ENCODE data around the gene CEL. TPM values are rescaled to one million over a fixed set of nuclear protein-coding genes. Genes with fewer than 3 reads are reported as not detected.
"Not testable (repeated sequence)": the region's sequence is repeated elsewhere in the genome, so short reads cannot be mapped to it uniquely, and the experiment has no call there.

CEL gene
- total and polyA plus RNA-seq, 9 donors, result 0.97 to 12.0 (median 1.9) TPM

DNA sequence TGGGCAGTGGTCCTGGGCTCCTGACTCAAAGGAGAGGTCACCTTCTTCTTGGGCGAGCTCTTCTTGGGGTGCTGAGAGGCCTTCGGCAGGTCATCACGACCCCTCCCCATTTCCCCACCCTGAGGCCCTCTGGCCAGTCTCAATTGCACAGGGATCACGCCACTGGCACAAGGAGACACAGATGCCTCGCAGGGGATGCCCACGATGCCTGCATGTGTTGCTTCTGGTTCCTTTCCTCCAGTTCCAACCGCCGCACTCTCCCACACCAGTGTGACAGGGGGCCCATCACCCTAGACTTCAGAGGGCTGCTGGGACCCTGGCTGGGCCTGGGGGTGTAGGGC, 1.3 kb downstream of the CEL start:
- no peak for DNase-seq
- H3K27me3 ChIP-seq (ENCODE audit: control insufficient read depth, insufficient read depth, low read length), result no peaks in the 10 kb centered on the region
- no peak overlapping the region for H3K4me3 ChIP-seq (ENCODE audit: low read length)
- no peaks in the 10 kb centered on the region for H3K9me3 ChIP-seq (replicated peaks; ENCODE audit: control insufficient read depth, low read depth, low read length)
- peaks cover 18% of the 10 kb centered on the region for H3K4me1 ChIP-seq (ENCODE audit: control insufficient read depth, insufficient read depth, low read length)
- H3K27ac ChIP-seq (ENCODE audit: low read length), result no peak overlapping the region
- WGBS (ENCODE audit: insufficient coverage), result 86% methylated on average over 7 of the region's 8 CpGs
- peaks cover 28% of the 10 kb centered on the region for H3K36me3 ChIP-seq (ENCODE audit: control insufficient read depth, insufficient read depth, low read length)

DNA sequence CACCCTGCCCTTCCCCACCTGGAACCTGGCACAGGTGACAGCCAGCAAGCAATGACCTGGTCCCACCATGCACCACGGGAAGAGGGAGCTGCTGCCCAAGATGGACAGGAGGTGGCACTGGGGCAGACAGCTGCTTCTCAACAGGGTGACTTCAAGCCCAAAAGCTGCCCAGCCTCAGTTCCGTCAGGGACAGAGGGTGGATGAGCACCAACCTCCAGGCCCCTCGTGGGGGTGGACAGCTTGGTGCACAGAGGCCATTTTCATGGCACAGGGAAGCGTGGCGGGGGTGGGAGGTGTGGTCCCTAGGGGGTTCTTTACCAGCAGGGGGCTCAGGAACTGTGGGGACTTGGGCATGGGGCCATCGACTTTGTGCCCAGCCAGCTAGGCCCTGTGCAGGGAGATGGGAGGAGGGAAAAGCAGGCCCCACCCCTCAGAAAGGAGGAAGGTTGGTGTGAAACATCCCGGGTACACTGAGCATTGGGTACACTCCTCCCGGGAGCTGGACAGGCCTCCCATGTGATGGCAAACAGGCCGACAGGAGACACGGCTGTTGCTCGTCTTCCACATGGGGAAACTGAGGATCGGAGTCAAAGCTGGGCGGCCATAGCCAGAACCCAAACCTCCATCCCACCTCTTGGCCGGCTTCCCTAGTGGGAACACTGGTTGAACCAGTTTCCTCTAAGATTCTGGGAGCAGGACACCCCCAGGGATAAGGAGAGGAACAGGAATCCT, 1.9 kb downstream of the CEL start:
- Histone ChIP-seq H3K4me1 (ENCODE audit: control insufficient read depth, insufficient read depth, low read length) (peaks cover 16% of the 10 kb centered on the region), H3K27me3 (ENCODE audit: control insufficient read depth, insufficient read depth, low read length) (no peaks in the 10 kb centered on the region)
- 89% methylated on average over 12 of the region's 14 CpGs for WGBS (ENCODE audit: insufficient coverage)

DNA sequence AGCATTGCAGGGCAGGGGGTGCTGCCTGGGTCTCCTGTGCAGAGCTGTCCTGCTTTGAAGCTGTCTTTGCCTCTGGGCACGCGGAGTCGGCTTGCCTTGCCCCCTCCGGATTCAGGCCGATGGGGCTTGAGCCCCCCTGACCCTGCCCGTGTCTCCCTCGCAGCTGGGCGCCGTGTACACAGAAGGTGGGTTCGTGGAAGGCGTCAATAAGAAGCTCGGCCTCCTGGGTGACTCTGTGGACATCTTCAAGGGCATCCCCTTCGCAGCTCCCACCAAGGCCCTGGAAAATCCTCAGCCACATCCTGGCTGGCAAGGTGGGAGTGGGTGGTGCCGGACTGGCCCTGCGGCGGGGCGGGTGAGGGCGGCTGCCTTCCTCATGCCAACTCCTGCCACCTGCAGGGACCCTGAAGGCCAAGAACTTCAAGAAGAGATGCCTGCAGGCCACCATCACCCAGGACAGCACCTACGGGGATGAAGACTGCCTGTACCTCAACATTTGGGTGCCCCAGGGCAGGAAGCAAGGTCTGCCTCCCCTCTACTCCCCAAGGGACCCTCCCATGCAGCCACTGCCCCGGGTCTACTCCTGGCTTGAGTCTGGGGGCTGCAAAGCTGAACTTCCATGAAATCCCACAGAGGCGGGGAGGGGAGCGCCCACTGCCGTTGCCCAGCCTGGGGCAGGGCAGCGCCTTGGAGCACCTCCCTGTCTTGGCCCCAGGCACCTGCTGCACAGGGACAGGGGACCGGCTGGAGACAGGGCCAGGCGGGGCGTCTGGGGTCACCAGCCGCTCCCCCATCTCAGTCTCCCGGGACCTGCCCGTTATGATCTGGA, 2.7 kb downstream of the CEL start:
- Histone ChIP-seq H3K36me3 (ENCODE audit: control insufficient read depth, insufficient read depth, low read length) (peaks cover 22% of the 10 kb centered on the region), H3K9me3 (replicated peaks; ENCODE audit: control insufficient read depth, low read depth, low read length) (no peaks in the 10 kb centered on the region), H3K27me3 (ENCODE audit: control insufficient read depth, insufficient read depth, low read length) (no peaks in the 10 kb centered on the region), H3K27ac (ENCODE audit: low read length) (no peak overlapping the region), H3K4me1 (ENCODE audit: control insufficient read depth, insufficient read depth, low read length) (peaks cover 16% of the 10 kb centered on the region), H3K4me3 (ENCODE audit: low read length) (no peak overlapping the region)
- WGBS (ENCODE audit: insufficient coverage), result 92% methylated on average over 26 of the region's 30 CpGs
- no peak for DNase-seq

More for the DNA sequence above, 1.9 kb downstream of the CEL start:
- Histone ChIP-seq H3K9me3 (replicated peaks; ENCODE audit: control insufficient read depth, low read depth, low read length) (no peaks in the 10 kb centered on the region), H3K36me3 (ENCODE audit: control insufficient read depth, insufficient read depth, low read length) (peaks cover 22% of the 10 kb centered on the region), H3K4me3 (ENCODE audit: low read length) (no peak overlapping the region), H3K27ac (ENCODE audit: low read length) (no peak overlapping the region)
- DNase-seq, result no peak

DNA sequence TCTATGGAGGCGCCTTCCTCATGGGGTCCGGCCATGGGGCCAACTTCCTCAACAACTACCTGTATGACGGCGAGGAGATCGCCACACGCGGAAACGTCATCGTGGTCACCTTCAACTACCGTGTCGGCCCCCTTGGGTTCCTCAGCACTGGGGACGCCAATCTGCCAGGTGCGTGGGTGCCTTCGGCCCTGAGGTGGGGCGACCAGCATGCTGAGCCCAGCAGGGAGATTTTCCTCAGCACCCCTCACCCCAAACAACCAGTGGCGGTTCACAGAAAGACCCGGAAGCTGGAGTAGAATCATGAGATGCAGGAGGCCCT, 3.2 kb downstream of the CEL start:
- H3K27ac ChIP-seq (ENCODE audit: low read length), result no peak overlapping the region
- WGBS (ENCODE audit: insufficient coverage), result 91% methylated on average over 12 of the region's 17 CpGs
- no peaks in the 10 kb centered on the region for H3K27me3 ChIP-seq (ENCODE audit: control insufficient read depth, insufficient read depth, low read length)
- peaks cover 19% of the 10 kb centered on the region for H3K36me3 ChIP-seq (ENCODE audit: control insufficient read depth, insufficient read depth, low read length)
- no peaks in the 10 kb centered on the region for H3K9me3 ChIP-seq (replicated peaks; ENCODE audit: control insufficient read depth, low read depth, low read length)
- no peak for DNase-seq
- peaks cover 10% of the 10 kb centered on the region for H3K4me1 ChIP-seq (ENCODE audit: control insufficient read depth, insufficient read depth, low read length)
- H3K4me3 ChIP-seq (ENCODE audit: low read length), result no peak overlapping the region

DNA sequence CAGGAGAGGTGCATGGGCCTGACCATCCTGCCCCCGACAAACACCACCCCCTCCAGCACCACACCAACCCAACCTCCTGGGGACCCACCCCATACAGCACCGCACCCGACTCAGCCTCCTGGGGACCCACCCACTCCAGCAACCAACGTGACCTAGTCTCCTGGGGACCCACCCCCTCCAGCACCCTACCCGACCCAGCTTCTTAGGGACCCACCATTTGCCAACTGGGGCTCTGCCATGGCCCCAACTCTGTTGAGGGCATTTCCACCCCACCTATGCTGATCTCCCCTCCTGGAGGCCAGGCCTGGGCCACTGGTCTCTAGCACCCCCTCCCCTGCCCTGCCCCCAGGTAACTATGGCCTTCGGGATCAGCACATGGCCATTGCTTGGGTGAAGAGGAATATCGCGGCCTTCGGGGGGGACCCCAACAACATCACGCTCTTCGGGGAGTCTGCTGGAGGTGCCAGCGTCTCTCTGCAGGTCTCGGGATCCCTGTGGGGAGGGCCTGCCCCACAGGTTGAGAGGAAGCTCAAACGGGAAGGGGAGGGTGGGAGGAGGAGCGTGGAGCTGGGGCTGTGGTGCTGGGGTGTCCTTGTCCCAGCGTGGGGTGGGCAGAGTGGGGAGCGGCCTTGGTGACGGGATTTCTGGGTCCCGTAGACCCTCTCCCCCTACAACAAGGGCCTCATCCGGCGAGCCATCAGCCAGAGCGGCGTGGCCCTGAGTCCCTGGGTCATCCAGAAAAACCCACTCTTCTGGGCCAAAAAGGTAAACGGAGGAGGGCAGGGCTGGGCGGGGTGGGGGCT, 4.6 kb downstream of the CEL start:
- 88% methylated on average over 13 of the region's 25 CpGs for WGBS (ENCODE audit: insufficient coverage)
- H3K4me1 ChIP-seq (ENCODE audit: control insufficient read depth, insufficient read depth, low read length), result peaks cover 1% of the 10 kb centered on the region
- peaks cover 19% of the 10 kb centered on the region for H3K36me3 ChIP-seq (ENCODE audit: control insufficient read depth, insufficient read depth, low read length)
- no peaks in the 10 kb centered on the region for H3K9me3 ChIP-seq (replicated peaks; ENCODE audit: control insufficient read depth, low read depth, low read length)
- H3K27me3 ChIP-seq (ENCODE audit: control insufficient read depth, insufficient read depth, low read length), result no peaks in the 10 kb centered on the region
- no peak overlapping the region for H3K4me3 ChIP-seq (ENCODE audit: low read length)
- no peak overlapping the region for H3K27ac ChIP-seq (ENCODE audit: low read length)
- DNase-seq, result no peak

DNA sequence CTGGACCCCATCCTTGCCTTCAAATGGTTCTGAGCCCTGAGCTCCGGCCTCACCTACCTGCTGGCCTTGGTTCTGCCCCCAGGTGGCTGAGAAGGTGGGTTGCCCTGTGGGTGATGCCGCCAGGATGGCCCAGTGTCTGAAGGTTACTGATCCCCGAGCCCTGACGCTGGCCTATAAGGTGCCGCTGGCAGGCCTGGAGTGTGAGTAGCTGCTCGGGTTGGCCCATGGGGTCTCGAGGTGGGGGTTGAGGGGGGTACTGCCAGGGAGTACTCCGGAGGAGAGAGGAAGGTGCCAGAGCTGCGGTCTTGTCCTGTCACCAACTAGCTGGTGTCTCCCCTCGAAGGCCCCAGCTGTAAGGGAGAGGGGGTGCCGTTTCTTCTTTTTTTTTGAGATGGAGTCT, 5.2 kb downstream of the CEL start:
- Histone ChIP-seq H3K9me3 (replicated peaks; ENCODE audit: control insufficient read depth, low read depth, low read length) (no peaks in the 10 kb centered on the region), H3K27ac (ENCODE audit: low read length) (no peak overlapping the region), H3K36me3 (ENCODE audit: control insufficient read depth, insufficient read depth, low read length) (peaks cover 24% of the 10 kb centered on the region), H3K4me1 (ENCODE audit: control insufficient read depth, insufficient read depth, low read length) (no peaks in the 10 kb centered on the region), H3K4me3 (ENCODE audit: low read length) (no peak overlapping the region), H3K27me3 (ENCODE audit: control insufficient read depth, insufficient read depth, low read length) (no peaks in the 10 kb centered on the region)
- no peak for DNase-seq
- 93% methylated on average over 9 of the region's 11 CpGs for WGBS (ENCODE audit: insufficient coverage)

DNA sequence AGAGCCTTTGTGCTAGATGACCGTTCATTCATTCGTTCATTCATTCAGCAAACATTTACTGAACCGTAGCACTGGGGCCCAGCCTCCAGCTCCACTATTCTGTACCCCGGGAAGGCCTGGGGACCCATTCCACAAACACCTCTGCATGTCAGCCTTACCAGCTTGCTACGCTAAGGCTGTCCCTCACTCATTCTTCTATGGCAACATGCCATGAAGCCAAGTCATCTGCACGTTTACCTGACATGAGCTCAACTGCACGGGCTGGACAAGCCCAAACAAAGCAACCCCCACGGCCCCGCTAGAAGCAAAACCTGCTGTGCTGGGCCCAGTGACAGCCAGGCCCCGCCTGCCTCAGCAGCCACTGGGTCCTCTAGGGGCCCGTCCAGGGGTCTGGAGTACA, 6.0 kb downstream of the CEL start:
- DNase-seq, result no peak
- no peaks in the 10 kb centered on the region for H3K9me3 ChIP-seq (replicated peaks; ENCODE audit: control insufficient read depth, low read depth, low read length)
- H3K36me3 ChIP-seq (ENCODE audit: control insufficient read depth, insufficient read depth, low read length), result peaks cover 24% of the 10 kb centered on the region
- 90% methylated on average over 5 of the region's 11 CpGs for whole genome bisulfite sequencing (ENCODE audit: insufficient coverage)
- no peaks in the 10 kb centered on the region for H3K4me1 ChIP-seq (ENCODE audit: control insufficient read depth, insufficient read depth, low read length)
- H3K27ac ChIP-seq (ENCODE audit: low read length), result no peak overlapping the region
- no peak overlapping the region for H3K4me3 ChIP-seq (ENCODE audit: low read length)
- no peaks in the 10 kb centered on the region for H3K27me3 ChIP-seq (ENCODE audit: control insufficient read depth, insufficient read depth, low read length)

DNA sequence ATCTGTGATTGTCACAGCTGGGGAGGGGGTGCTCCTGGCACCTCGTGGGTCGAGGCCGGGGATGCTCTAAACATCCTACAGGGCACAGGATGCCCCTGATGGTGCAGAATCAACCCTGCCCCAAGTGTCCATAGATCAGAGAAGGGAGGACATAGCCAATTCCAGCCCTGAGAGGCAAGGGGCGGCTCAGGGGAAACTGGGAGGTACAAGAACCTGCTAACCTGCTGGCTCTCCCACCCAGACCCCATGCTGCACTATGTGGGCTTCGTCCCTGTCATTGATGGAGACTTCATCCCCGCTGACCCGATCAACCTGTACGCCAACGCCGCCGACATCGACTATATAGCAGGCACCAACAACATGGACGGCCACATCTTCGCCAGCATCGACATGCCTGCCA, 6.7 kb downstream of the CEL start:
- H3K36me3 ChIP-seq (ENCODE audit: control insufficient read depth, insufficient read depth, low read length), result peaks cover 24% of the 10 kb centered on the region
- not testable (repeated sequence) for DNase-seq; H3K27me3 ChIP-seq (ENCODE audit: control insufficient read depth, insufficient read depth, low read length); H3K9me3 ChIP-seq (replicated peaks; ENCODE audit: control insufficient read depth, low read depth, low read length); H3K27ac ChIP-seq (ENCODE audit: low read length); H3K4me1 ChIP-seq (ENCODE audit: control insufficient read depth, insufficient read depth, low read length); H3K4me3 ChIP-seq (ENCODE audit: low read length)
- WGBS (ENCODE audit: insufficient coverage), result no CpG with 5 or more reads among the region's 15 CpGs

DNA sequence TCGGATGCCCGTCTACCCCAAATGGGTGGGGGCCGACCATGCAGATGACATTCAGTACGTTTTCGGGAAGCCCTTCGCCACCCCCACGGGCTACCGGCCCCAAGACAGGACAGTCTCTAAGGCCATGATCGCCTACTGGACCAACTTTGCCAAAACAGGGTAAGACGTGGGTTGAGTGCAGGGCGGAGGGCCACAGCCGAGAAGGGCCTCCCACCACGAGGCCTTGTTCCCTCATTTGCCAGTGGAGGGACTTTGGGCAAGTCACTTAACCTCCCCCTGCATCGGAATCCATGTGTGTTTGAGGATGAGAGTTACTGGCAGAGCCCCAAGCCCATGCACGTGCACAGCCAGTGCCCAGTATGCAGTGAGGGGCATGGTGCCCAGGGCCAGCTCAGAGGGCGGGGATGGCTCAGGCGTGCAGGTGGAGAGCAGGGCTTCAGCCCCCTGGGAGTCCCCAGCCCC, 8.8 kb downstream of the CEL start:
- not testable (repeated sequence) for H3K27ac ChIP-seq (ENCODE audit: low read length); H3K27me3 ChIP-seq (ENCODE audit: control insufficient read depth, insufficient read depth, low read length); H3K4me3 ChIP-seq (ENCODE audit: low read length); H3K4me1 ChIP-seq (ENCODE audit: control insufficient read depth, insufficient read depth, low read length); DNase-seq; H3K9me3 ChIP-seq (replicated peaks; ENCODE audit: control insufficient read depth, low read depth, low read length)
- H3K36me3 ChIP-seq (ENCODE audit: control insufficient read depth, insufficient read depth, low read length), result peaks cover 14% of the 10 kb centered on the region
- WGBS (ENCODE audit: insufficient coverage), result 94% methylated on average over 15 of the region's 17 CpGs

DNA sequence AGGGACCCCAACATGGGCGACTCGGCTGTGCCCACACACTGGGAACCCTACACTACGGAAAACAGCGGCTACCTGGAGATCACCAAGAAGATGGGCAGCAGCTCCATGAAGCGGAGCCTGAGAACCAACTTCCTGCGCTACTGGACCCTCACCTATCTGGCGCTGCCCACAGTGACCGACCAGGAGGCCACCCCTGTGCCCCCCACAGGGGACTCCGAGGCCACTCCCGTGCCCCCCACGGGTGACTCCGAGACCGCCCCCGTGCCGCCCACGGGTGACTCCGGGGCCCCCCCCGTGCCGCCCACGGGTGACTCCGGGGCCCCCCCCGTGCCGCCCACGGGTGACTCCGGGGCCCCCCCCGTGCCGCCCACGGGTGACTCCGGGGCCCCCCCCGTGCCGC, 9.2 kb downstream of the CEL start:
- H3K36me3 ChIP-seq (ENCODE audit: control insufficient read depth, insufficient read depth, low read length), result peaks cover 11% of the 10 kb centered on the region
- 100% methylated on average over 1 of the region's 31 CpGs for WGBS (ENCODE audit: insufficient coverage)
- H3K27me3 ChIP-seq (ENCODE audit: control insufficient read depth, insufficient read depth, low read length); H3K27ac ChIP-seq (ENCODE audit: low read length); H3K4me3 ChIP-seq (ENCODE audit: low read length); DNase-seq; H3K4me1 ChIP-seq (ENCODE audit: control insufficient read depth, insufficient read depth, low read length); H3K9me3 ChIP-seq (replicated peaks; ENCODE audit: control insufficient read depth, low read depth, low read length): not testable (repeated sequence)

All from muscle of leg (tissue), 11 donors.